Panc1 (cell line): ENCODE data around the gene GPC6. TPM values are rescaled to one million over a fixed set of nuclear protein-coding genes. Genes with fewer than 3 reads are reported as not detected.
A peak's percentile ranks its signal among the peaks of the same experiment; 100 is the strongest.

Experiments
- ATAC-seq: fragments of 200-7000 bp; cut with Tn5 transposase; 2 replicates; pipeline ENCODE4 v1.9.1; 2020; ENCODE audit warnings: mild to moderate bottlenecking, moderate library complexity
- BruUV-seq: library from RNA; stranded (reverse); fragments of 400-500 nt; replicated peaks from 2 replicates; lab custom pipeline; 2021; lab: Mats Ljungman, UMichigan
- CTCF ChIA-PET: fragments of 300-600 bp; sonication (Branson Sonifier 250); formaldehyde crosslinking; loops from one replicate; lab custom pipeline; 2022; ENCODE audit warnings: antibody characterized with exemption; lab: Charles Lee
- POLR2A ChIA-PET: fragments of 300-600 bp; sonication (Branson Sonifier 250); formaldehyde crosslinking; loops from one replicate; lab custom pipeline; 2022; ENCODE audit warnings: antibody characterized with exemption; lab: Charles Lee
- DNase-seq: peaks from one replicate; pipeline ENCODE4 v3.0.0-alpha.2; 2010; ENCODE audit warnings: low read depth, low spot score
- H3K27ac ChIP-seq: 2 replicates; pipeline ENCODE4 v1.5.1; 2011; ENCODE audit warnings: mild to moderate bottlenecking, low read length, inconsistent platforms
- H3K27me3 ChIP-seq: fragments of 200-500 bp; sonication (Bioruptor generic); 2 replicates; pipeline ENCODE4 v1.6.0; 2014; ENCODE audit warnings: low read length, inconsistent platforms; ENCODE audit not compliant: control insufficient read depth, insufficient read depth
- H3K36me3 ChIP-seq: fragments of 200-500 bp; sonication (Bioruptor generic); 2 replicates; pipeline ENCODE4 v1.5.1; 2014; ENCODE audit warnings: inconsistent platforms, mild to moderate bottlenecking, low read length, moderate library complexity; ENCODE audit not compliant: control insufficient read depth, insufficient read depth
- H3K4me1 ChIP-seq: 2 replicates; pipeline ENCODE4 v1.5.1; 2011; ENCODE audit warnings: inconsistent platforms, mild to moderate bottlenecking, low read length, moderate library complexity; ENCODE audit not compliant: control insufficient read depth, insufficient read depth
- H3K4me3 ChIP-seq, 2 experiments: 2 replicates each; pipeline ENCODE4 v1.5.1; 2011 to 2012; ENCODE audit warnings: low read depth in 2 of 2, low read length in 2 of 2, mild to moderate bottlenecking in 2 of 2, inconsistent platforms in 1 of 2, moderate library complexity in 1 of 2
- H3K9me3 ChIP-seq: fragments of 200-500 bp; sonication (Bioruptor generic); 2 replicates; pipeline ENCODE4 v1.5.1; 2014; ENCODE audit warnings: low read depth, mild to moderate bottlenecking, inconsistent platforms, low read length, moderate library complexity; ENCODE audit not compliant: control insufficient read depth, insufficient read depth
- POLR2AphosphoS5 ChIP-seq: IDR thresholded peaks from 2 replicates; pipeline ENCODE4 v1.6.1; 2012; ENCODE audit warnings: mild to moderate bottlenecking, low read depth, low read length, moderate library complexity
- SIN3A ChIP-seq: IDR thresholded peaks from 2 replicates; pipeline ENCODE4 v1.6.1; 2012; ENCODE audit warnings: low read depth, mild to moderate bottlenecking, low read length, moderate library complexity, borderline replicate concordance; ENCODE audit not compliant: insufficient read depth
- TCF7L2 ChIP-seq: IDR thresholded peaks from 2 replicates; pipeline ENCODE4 v1.6.1; 2011; ENCODE audit warnings: mild to moderate bottlenecking, low read depth, low read length, inconsistent platforms
- in situ Hi-C: cut with HindIII; loops from 2 replicates; pipeline ENCODE4 v1.10.0; 2016; ENCODE audit warnings: low sequenced_read_pairs, low pct_unique_long_range_greater_than_20kb
- intact Hi-C: fragments of 100-400 bp; cut with micrococcal nuclease; formaldehyde crosslinking; loops from one replicate; pipeline ENCODE4 v1.10.0; 2022; ENCODE audit not compliant: unreplicated experiment
- total RNA-seq: library from RNA; stranded (reverse); gene quantifications from one replicate; pipeline ENCODE4 v1.2.1, GENCODE V29; 2021; ENCODE audit not compliant: unreplicated experiment
- TF ChIP-seq, protein P1 (sequence below), 2 experiments: IDR thresholded peaks; 2 replicates each; pipeline ENCODE4 v1.6.1; 2011 to 2012; ENCODE audit warnings: low read depth in 2 of 2, control low read depth in 1 of 2, low read length in 1 of 2, mild to moderate bottlenecking in 1 of 2, moderate library complexity in 1 of 2; ENCODE audit not compliant: insufficient read depth in 1 of 2
- TF ChIP-seq, protein P2 (sequence below): fragments of 450-650 bp; IDR thresholded peaks from 2 replicates; pipeline ENCODE4 v1.5.1; 2017; ENCODE audit warnings: mild to moderate bottlenecking

GPC6 gene
- total RNA-seq, 1 experiment from 2014 or later = 4.8 TPM

DNA sequence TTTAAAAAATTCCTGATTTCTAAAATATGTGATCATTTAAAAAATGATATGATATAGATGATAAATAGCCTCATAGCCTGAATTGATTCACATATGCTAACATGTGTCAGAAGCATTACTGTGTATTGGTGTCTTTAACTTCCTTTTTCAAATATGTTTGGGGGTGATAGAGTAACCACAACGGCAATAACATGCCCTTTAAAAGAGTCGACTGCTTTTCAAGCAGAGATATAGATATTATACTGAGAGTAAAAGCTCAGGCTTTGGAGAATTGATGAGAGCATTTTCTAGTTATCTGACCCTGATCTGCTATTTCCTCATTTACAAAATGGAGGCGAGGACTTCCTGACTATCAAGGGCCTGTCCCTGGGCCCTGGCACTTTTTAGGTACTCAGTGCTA lies 992.3 kb downstream of the GPC6 start:
- Histone ChIP-seq H3K9me3 (no peaks in the 10 kb centered on the region), H3K4me3 (no peak overlapping the region), H3K36me3 (no peaks in the 10 kb centered on the region), H3K27ac (no peak overlapping the region), H3K4me1 (no peaks in the 10 kb centered on the region), H3K27me3 (no peaks in the 10 kb centered on the region)
- DNase-seq = no peak
- CTCF ChIA-PET = no interaction called here
- POLR2A ChIA-PET = no interaction called here
- ATAC-seq = no peak
- in situ Hi-C loops = no loop called here
- intact Hi-C loops = no loop called here
- no peak for TF ChIP-seq TCF7L2
- BruUV-seq = no TSS peak

DNA sequence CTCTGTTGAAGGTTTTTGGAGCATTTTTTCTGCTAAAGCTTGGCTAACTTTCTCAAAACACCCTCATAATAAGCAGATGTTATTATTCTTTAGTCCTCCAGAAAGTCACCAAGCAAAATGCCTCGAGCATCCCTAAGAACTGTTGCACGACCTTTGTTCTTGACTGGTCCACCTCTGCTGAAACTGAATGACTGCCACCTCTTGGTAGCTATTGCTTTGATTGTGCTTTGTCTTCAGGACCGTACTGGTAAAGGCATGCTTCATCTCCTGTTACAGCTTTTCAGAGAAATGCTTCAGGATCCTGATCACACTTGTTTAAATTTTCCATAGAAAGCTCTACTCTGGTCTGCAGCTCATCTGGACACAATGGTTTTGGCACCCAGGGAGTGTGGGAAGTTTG lies 998.1 kb downstream of the GPC6 start:
- DNase-seq = no peak
- Histone ChIP-seq H3K27ac (no peak overlapping the region), H3K36me3 (no peaks in the 10 kb centered on the region), H3K9me3 (no peaks in the 10 kb centered on the region), H3K27me3 (no peaks in the 10 kb centered on the region), H3K4me1 (no peaks in the 10 kb centered on the region), H3K4me3 (no peak overlapping the region)
- intact Hi-C loops (no loop called here), in situ Hi-C loops (no loop called here)
- ChIA-PET POLR2A (no interaction called here), CTCF (no interaction called here)
- no peak for TF ChIP-seq TCF7L2
- TF ChIP-seq, protein P1, sequence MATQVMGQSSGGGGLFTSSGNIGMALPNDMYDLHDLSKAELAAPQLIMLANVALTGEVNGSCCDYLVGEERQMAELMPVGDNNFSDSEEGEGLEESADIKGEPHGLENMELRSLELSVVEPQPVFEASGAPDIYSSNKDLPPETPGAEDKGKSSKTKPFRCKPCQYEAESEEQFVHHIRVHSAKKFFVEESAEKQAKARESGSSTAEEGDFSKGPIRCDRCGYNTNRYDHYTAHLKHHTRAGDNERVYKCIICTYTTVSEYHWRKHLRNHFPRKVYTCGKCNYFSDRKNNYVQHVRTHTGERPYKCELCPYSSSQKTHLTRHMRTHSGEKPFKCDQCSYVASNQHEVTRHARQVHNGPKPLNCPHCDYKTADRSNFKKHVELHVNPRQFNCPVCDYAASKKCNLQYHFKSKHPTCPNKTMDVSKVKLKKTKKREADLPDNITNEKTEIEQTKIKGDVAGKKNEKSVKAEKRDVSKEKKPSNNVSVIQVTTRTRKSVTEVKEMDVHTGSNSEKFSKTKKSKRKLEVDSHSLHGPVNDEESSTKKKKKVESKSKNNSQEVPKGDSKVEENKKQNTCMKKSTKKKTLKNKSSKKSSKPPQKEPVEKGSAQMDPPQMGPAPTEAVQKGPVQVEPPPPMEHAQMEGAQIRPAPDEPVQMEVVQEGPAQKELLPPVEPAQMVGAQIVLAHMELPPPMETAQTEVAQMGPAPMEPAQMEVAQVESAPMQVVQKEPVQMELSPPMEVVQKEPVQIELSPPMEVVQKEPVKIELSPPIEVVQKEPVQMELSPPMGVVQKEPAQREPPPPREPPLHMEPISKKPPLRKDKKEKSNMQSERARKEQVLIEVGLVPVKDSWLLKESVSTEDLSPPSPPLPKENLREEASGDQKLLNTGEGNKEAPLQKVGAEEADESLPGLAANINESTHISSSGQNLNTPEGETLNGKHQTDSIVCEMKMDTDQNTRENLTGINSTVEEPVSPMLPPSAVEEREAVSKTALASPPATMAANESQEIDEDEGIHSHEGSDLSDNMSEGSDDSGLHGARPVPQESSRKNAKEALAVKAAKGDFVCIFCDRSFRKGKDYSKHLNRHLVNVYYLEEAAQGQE (IDR thresholded peaks at IDR 0.05; ENCODE audit: insufficient read depth in 1 of 2, low read depth in 2 of 2, low read length in 1 of 2) = no peak
- TF ChIP-seq, protein P2, sequence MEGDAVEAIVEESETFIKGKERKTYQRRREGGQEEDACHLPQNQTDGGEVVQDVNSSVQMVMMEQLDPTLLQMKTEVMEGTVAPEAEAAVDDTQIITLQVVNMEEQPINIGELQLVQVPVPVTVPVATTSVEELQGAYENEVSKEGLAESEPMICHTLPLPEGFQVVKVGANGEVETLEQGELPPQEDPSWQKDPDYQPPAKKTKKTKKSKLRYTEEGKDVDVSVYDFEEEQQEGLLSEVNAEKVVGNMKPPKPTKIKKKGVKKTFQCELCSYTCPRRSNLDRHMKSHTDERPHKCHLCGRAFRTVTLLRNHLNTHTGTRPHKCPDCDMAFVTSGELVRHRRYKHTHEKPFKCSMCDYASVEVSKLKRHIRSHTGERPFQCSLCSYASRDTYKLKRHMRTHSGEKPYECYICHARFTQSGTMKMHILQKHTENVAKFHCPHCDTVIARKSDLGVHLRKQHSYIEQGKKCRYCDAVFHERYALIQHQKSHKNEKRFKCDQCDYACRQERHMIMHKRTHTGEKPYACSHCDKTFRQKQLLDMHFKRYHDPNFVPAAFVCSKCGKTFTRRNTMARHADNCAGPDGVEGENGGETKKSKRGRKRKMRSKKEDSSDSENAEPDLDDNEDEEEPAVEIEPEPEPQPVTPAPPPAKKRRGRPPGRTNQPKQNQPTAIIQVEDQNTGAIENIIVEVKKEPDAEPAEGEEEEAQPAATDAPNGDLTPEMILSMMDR = peak; percentile 7; the same call in 1 of the 2 replicates
- TF ChIP-seq POLR2AphosphoS5 = no peak
- TF ChIP-seq SIN3A = no peak
- BruUV-seq = no TSS peak
- no peak for ATAC-seq

DNA sequence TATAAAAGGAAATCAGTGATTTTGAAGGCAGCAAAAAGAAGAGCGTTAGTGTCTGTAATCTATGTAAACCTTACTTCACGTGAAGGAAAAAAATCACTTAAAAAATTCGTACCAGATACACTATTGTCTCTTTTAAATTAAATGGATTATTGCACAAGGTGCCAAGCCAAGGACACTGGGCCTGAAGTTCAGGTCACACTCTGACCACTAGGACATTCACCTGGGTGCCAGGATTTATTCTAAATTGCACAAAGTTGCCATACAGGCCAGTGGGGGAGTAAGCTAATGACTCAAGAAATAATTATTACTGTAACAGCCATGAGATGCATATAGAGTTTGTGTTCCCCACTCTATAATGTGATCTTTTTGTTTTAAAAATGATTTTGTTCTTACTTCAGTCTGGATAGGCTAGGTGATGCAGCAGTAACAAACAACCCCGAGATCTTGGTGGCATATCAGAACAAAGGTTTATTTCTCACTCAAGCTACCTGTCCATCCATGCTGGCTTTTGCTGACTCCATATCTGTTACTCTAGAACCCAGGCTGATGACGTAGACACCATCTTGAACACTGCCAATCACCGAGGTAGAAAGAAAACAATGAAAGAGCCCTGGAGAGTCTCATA lies 1000.8 kb downstream of the GPC6 start:
- Histone ChIP-seq H3K4me1 (no peaks in the 10 kb centered on the region), H3K9me3 (no peaks in the 10 kb centered on the region), H3K36me3 (no peaks in the 10 kb centered on the region), H3K27me3 (no peaks in the 10 kb centered on the region), H3K27ac (no peak overlapping the region), H3K4me3 (no peak overlapping the region)
- in situ Hi-C loops (no loop called here), intact Hi-C loops (loop anchor here (2.0 kb wide), 1 partner anchor 47 kb away; no protein-coding TSS in a partner anchor)
- TF ChIP-seq TCF7L2 = no peak
- TF ChIP-seq, protein P2 = no peak
- TF ChIP-seq SIN3A = no peak
- TF ChIP-seq, protein P1 (IDR thresholded peaks at IDR 0.05; ENCODE audit: insufficient read depth in 1 of 2, low read depth in 2 of 2, low read length in 1 of 2) = no peak
- TF ChIP-seq POLR2AphosphoS5 = no peak
- DNase-seq (no peak), ATAC-seq (no peak)
- BruUV-seq = no TSS peak
- ChIA-PET CTCF (no interaction called here), POLR2A (no interaction called here)
